ENCODE measurements around the gene C1QTNF4.
A peak's percentile ranks its signal among the peaks of the same experiment; 100 is the strongest.

Gene C1QTNF4

GRCh38 chr11:47570651-47571356 is 23.4 kb downstream of the C1QTNF4 start:
- TF ChIP-seq, protein P1, sequence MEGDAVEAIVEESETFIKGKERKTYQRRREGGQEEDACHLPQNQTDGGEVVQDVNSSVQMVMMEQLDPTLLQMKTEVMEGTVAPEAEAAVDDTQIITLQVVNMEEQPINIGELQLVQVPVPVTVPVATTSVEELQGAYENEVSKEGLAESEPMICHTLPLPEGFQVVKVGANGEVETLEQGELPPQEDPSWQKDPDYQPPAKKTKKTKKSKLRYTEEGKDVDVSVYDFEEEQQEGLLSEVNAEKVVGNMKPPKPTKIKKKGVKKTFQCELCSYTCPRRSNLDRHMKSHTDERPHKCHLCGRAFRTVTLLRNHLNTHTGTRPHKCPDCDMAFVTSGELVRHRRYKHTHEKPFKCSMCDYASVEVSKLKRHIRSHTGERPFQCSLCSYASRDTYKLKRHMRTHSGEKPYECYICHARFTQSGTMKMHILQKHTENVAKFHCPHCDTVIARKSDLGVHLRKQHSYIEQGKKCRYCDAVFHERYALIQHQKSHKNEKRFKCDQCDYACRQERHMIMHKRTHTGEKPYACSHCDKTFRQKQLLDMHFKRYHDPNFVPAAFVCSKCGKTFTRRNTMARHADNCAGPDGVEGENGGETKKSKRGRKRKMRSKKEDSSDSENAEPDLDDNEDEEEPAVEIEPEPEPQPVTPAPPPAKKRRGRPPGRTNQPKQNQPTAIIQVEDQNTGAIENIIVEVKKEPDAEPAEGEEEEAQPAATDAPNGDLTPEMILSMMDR (IDR thresholded peaks at IDR 0.05; ENCODE audit: borderline replicate concordance, extremely low read depth, low read length, poor library complexity, severe bottlenecking), result no peak
- TF ChIP-seq EZH2 (IDR thresholded peaks at IDR 0.05; ENCODE audit: borderline replicate concordance, low read depth, low read length, severe bottlenecking), result no peak

DNA sequence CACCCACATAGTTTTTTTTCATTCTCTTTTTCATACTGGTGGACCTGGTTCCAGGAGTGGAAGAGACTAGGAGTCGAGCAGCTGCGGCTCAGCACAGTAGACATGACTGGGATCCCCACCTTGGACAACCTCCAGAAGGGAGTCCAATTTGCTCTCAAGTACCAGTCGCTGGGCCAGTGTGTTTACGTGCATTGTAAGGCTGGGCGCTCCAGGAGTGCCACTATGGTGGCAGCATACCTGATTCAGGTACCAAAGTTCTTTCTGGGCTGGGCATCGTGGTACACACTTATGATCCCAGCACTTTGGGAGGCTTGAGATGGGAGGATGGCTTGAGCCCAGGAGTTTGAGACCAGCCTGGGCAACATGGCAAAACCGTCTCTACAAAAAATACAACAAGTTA is 24.6 kb downstream of the C1QTNF4 start:
- TF ChIP-seq, protein P1 (IDR thresholded peaks at IDR 0.05; ENCODE audit: borderline replicate concordance, extremely low read depth, low read length, poor library complexity, severe bottlenecking), result no peak
- no peak for TF ChIP-seq EZH2 (IDR thresholded peaks at IDR 0.05; ENCODE audit: borderline replicate concordance, low read depth, low read length, severe bottlenecking)
- H3K9me3 ChIP-seq (ENCODE audit: insufficient read depth, low read length, severe bottlenecking), result no peaks in the 10 kb centered on the region
- peaks cover 87% of the 10 kb centered on the region for H3K79me2 ChIP-seq (ENCODE audit: insufficient read depth, low read length)

More at GRCh38 chr11:47570651-47571356, 23.4 kb downstream of the C1QTNF4 start:
- H3K4me2 ChIP-seq (ENCODE audit: insufficient read depth, low read length), result no peak overlapping the region
- H3K36me3 ChIP-seq (ENCODE audit: insufficient read depth, low read length), result peaks cover 72% of the 10 kb centered on the region
- no peak overlapping the region for H3K27ac ChIP-seq (ENCODE audit: low read length)
- DNase-seq, result no peak
- peaks cover 79% of the 10 kb centered on the region for H3K79me2 ChIP-seq (ENCODE audit: insufficient read depth, low read length)
- H3K4me1 ChIP-seq (ENCODE audit: insufficient read depth, low read length), result peaks cover 22% of the 10 kb centered on the region
- no peak for ATAC-seq (ENCODE audit: insufficient read depth, low read depth)
- H3K9ac ChIP-seq (ENCODE audit: low read depth, low read length), result no peak overlapping the region
- no peak overlapping the region for H2AFZ ChIP-seq (ENCODE audit: low read depth, low read length)
- no peaks in the 10 kb centered on the region for H3K9me3 ChIP-seq (ENCODE audit: insufficient read depth, low read length, severe bottlenecking)
- H3K27me3 ChIP-seq (ENCODE audit: insufficient read depth, low read length, poor library complexity), result no peaks in the 10 kb centered on the region
- H3K4me3 ChIP-seq (ENCODE audit: low read depth in 1 of 2, low read length in 2 of 2), result no peak overlapping the region
- peaks cover 13% of the 10 kb centered on the region; the same call in 1 of the 2 replicates for H4K20me1 ChIP-seq (ENCODE audit: insufficient read depth, low read length)

DNA sequence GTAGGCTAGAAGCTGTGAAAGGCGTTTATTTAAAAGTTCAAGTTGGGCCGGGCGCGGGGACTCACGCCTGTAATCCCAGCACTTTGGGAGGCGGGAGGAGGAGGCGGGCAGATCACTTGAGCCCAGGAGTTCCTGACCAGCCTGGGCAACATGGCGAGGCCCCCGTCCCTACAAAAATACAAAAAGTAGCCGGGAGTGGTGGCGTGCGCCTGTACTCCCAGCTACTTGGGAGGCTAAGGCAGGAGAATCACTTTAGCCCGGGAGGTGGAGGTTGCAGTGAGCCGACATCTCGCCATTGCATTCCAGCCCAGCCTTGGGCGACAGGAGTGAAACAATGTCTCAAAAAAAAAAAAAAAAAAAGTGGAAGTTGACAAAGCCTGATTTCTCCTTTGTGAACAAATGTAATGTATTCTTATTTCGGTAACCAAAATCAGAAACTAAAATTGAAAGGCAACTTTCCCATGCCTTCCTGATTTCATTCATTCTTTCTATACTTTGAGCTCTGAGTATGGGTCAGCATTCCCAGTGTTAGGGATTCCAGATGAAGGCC is 28.0 kb downstream of the C1QTNF4 start:
- peaks cover 34% of the 10 kb centered on the region for H3K36me3 ChIP-seq (ENCODE audit: insufficient read depth, low read length)
- 0 out of 2 replicates have a peak, but pooled peaks cover 3% of the 10 kb centered on the region for H4K20me1 ChIP-seq (ENCODE audit: insufficient read depth, low read length)
- peak overlapping the region; percentile 90 to 100 for H3K4me3 ChIP-seq (ENCODE audit: low read depth in 1 of 2, low read length in 2 of 2)
- H3K4me1 ChIP-seq (ENCODE audit: insufficient read depth, low read length), result peaks cover 34% of the 10 kb centered on the region
- no peaks in the 10 kb centered on the region for H3K9me3 ChIP-seq (ENCODE audit: insufficient read depth, low read length, severe bottlenecking)
- H3K9ac ChIP-seq (ENCODE audit: low read depth, low read length), result peak overlapping the region; percentile 99
- peak overlapping the region; percentile 94 for H3K27ac ChIP-seq (ENCODE audit: low read length)
- ATAC-seq (ENCODE audit: insufficient read depth, low read depth) (no peak), DNase-seq (peak; percentile 19)
- peaks cover 67% of the 10 kb centered on the region for H3K79me2 ChIP-seq (ENCODE audit: insufficient read depth, low read length)
- H3K4me2 ChIP-seq (ENCODE audit: insufficient read depth, low read length), result peak overlapping the region; percentile 97
- H3K27me3 ChIP-seq (ENCODE audit: insufficient read depth, low read length, poor library complexity), result no peaks in the 10 kb centered on the region
- peak overlapping the region; percentile 98 for H2AFZ ChIP-seq (ENCODE audit: low read depth, low read length)
- no peak for TF ChIP-seq EZH2 (IDR thresholded peaks at IDR 0.05; ENCODE audit: borderline replicate concordance, low read depth, low read length, severe bottlenecking)
- TF ChIP-seq, protein P1 (IDR thresholded peaks at IDR 0.05; ENCODE audit: borderline replicate concordance, extremely low read depth, low read length, poor library complexity, severe bottlenecking), result no peak

More for the DNA sequence above, 24.6 kb downstream of the C1QTNF4 start:
- Histone ChIP-seq H2AFZ (ENCODE audit: low read depth, low read length) (no peak overlapping the region), H3K9ac (ENCODE audit: low read depth, low read length) (no peak overlapping the region), H3K27ac (ENCODE audit: low read length) (no peak overlapping the region), H3K27me3 (ENCODE audit: insufficient read depth, low read length, poor library complexity) (no peaks in the 10 kb centered on the region), H3K4me2 (ENCODE audit: insufficient read depth, low read length) (no peak overlapping the region), H3K4me1 (ENCODE audit: insufficient read depth, low read length) (peaks cover 28% of the 10 kb centered on the region), H4K20me1 (ENCODE audit: insufficient read depth, low read length) (peaks cover 13% of the 10 kb centered on the region; the same call in 1 of the 2 replicates), H3K4me3 (ENCODE audit: low read depth in 1 of 2, low read length in 2 of 2) (no peak overlapping the region), H3K36me3 (ENCODE audit: insufficient read depth, low read length) (peaks cover 67% of the 10 kb centered on the region)
- ATAC-seq (ENCODE audit: insufficient read depth, low read depth) (no peak), DNase-seq (no peak)
